H9 (cell line): ENCODE measurements around the gene IGFBP5. TPM values are rescaled to one million over a fixed set of nuclear protein-coding genes. Genes with fewer than 3 reads are reported as not detected.

Experiments used
- DNase-seq: peaks from one replicate; pipeline ENCODE4 v3.0.0-alpha.2; 2017
- H2AFZ ChIP-seq: one replicate; pipeline ENCODE4 v1.6.1; 2013; ENCODE audit warnings: mild to moderate bottlenecking, low read length, control low read depth, moderate library complexity
- H2AK5ac ChIP-seq: 2 replicates; pipeline ENCODE4 v1.6.1; 2013; ENCODE audit warnings: low read length, control low read depth, mixed read lengths; ENCODE audit not compliant: insufficient read length
- H2BK120ac ChIP-seq: one replicate; pipeline ENCODE4 v1.6.1; 2013; ENCODE audit warnings: low read depth, mild to moderate bottlenecking, low read length, control low read depth, inconsistent platforms; ENCODE audit not compliant: poor library complexity, severe bottlenecking
- H2BK12ac ChIP-seq: 2 replicates; pipeline ENCODE4 v1.6.1; 2013; ENCODE audit warnings: low read length, control low read depth, mixed read lengths, low read depth; ENCODE audit not compliant: insufficient read length
- H2BK15ac ChIP-seq: 2 replicates; pipeline ENCODE4 v1.6.1; 2013; ENCODE audit warnings: low read depth, low read length, control low read depth
- H2BK20ac ChIP-seq: one replicate; pipeline ENCODE4 v1.6.1; 2013; ENCODE audit warnings: low read depth, mild to moderate bottlenecking, low read length, control low read depth, inconsistent platforms; ENCODE audit not compliant: poor library complexity, severe bottlenecking
- H2BK5ac ChIP-seq: 2 replicates; pipeline ENCODE4 v1.6.1; 2013; ENCODE audit warnings: low read length, control low read depth, mixed read lengths; ENCODE audit not compliant: insufficient read length
- H3K14ac ChIP-seq: 2 replicates; pipeline ENCODE4 v1.6.1; 2013; ENCODE audit warnings: low read length, control low read depth; ENCODE audit not compliant: insufficient read depth
- H3K18ac ChIP-seq: 2 replicates; pipeline ENCODE4 v1.6.1; 2013; ENCODE audit warnings: low read depth, mild to moderate bottlenecking, mixed read lengths, low read length, control low read depth; ENCODE audit not compliant: insufficient read length
- H3K23ac ChIP-seq: 2 replicates; pipeline ENCODE4 v1.6.1; 2013; ENCODE audit warnings: low read length, control low read depth, mixed read lengths, low read depth; ENCODE audit not compliant: insufficient read length
- H3K23me2 ChIP-seq: 2 replicates; pipeline ENCODE4 v1.6.1; 2013; ENCODE audit warnings: low read depth, mild to moderate bottlenecking, mixed read lengths, low read length, control low read depth; ENCODE audit not compliant: insufficient read length, poor library complexity, severe bottlenecking
- H3K27ac ChIP-seq: 2 replicates; pipeline ENCODE4 v1.5.1; 2013; ENCODE audit warnings: low read length, control low read depth, mixed read lengths, low read depth; ENCODE audit not compliant: insufficient read length
- H3K27me3 ChIP-seq: 2 replicates; pipeline ENCODE4 v1.6.1; 2013; ENCODE audit warnings: low read length, control low read depth, inconsistent platforms; ENCODE audit not compliant: insufficient read depth
- H3K4ac ChIP-seq: 2 replicates; pipeline ENCODE4 v1.6.1; 2013; ENCODE audit warnings: low read depth, mild to moderate bottlenecking, control low read depth, inconsistent platforms, low read length, moderate library complexity
- H3K4me1 ChIP-seq: 2 replicates; pipeline ENCODE4 v1.6.1; 2013; ENCODE audit warnings: low read length, control low read depth, inconsistent platforms; ENCODE audit not compliant: insufficient read depth
- H3K4me2 ChIP-seq: 2 replicates; pipeline ENCODE4 v1.6.1; 2013; ENCODE audit warnings: low read length, control low read depth, mixed read lengths; ENCODE audit not compliant: insufficient read length, insufficient read depth
- H3K56ac ChIP-seq: 2 replicates; pipeline ENCODE4 v1.6.1; 2013; ENCODE audit warnings: low read depth, mild to moderate bottlenecking, mixed read lengths, low read length, control low read depth; ENCODE audit not compliant: insufficient read length
- H3K79me1 ChIP-seq: 2 replicates; pipeline ENCODE4 v1.6.1; 2013; ENCODE audit warnings: low read depth, mild to moderate bottlenecking, moderate library complexity, low read length, control low read depth, inconsistent platforms; ENCODE audit not compliant: insufficient read depth, poor library complexity, severe bottlenecking
- H3K79me2 ChIP-seq: 2 replicates; pipeline ENCODE4 v1.6.1; 2013; ENCODE audit warnings: low read length, control low read depth, inconsistent platforms; ENCODE audit not compliant: insufficient read depth
- H3K9ac ChIP-seq: 2 replicates; pipeline ENCODE4 v1.6.1; 2013; ENCODE audit warnings: low read length, control low read depth, mixed read lengths; ENCODE audit not compliant: insufficient read length; ENCODE audit errors: extremely low read depth
- H3K9me3 ChIP-seq: one replicate; pipeline ENCODE4 v1.6.1; 2013; ENCODE audit warnings: low read depth, low read length, inconsistent platforms; ENCODE audit not compliant: control insufficient read depth
- H3T11ph ChIP-seq: one replicate; pipeline ENCODE4 v1.6.1; 2013; ENCODE audit warnings: mild to moderate bottlenecking, low read length, control low read depth, inconsistent platforms
- H4K20me1 ChIP-seq: one replicate; pipeline ENCODE4 v1.6.1; 2013; ENCODE audit not compliant: control insufficient read depth, insufficient read length, insufficient read depth
- H4K5ac ChIP-seq: 2 replicates; pipeline ENCODE4 v1.6.1; 2013; ENCODE audit warnings: low read depth, mild to moderate bottlenecking, mixed read lengths, low read length, control low read depth; ENCODE audit not compliant: insufficient read length
- H4K8ac ChIP-seq: replicated peaks from 2 replicates; pipeline ENCODE4 v1.6.1; 2013; ENCODE audit warnings: low read length, control low read depth, mixed read lengths, low read depth; ENCODE audit not compliant: insufficient read length
- H4K91ac ChIP-seq: 2 replicates; pipeline ENCODE4 v1.6.1; 2013; ENCODE audit warnings: low read depth, mild to moderate bottlenecking, moderate library complexity, mixed read lengths, low read length, control low read depth; ENCODE audit not compliant: insufficient read length
- H3K27ac Mint-ChIP-seq, 3 experiments: 2 replicates in 2 of 3; 3 replicates in 1 of 3; pipeline ENCODE4 v1.8.0; 2020 to 2021; ENCODE audit warnings: mixed read lengths in 3 of 3, mild to moderate bottlenecking in 1 of 3, moderate library complexity in 1 of 3
- H3K27me3 Mint-ChIP-seq: 2 replicates; pipeline ENCODE4 v1.8.0; 2021; ENCODE audit warnings: low read depth, mild to moderate bottlenecking, moderate library complexity, mixed read lengths
- H3K36me3 Mint-ChIP-seq, 3 experiments: 2 replicates in 2 of 3; 3 replicates in 1 of 3; pipeline ENCODE4 v1.8.0; 2020 to 2021; ENCODE audit warnings: low read depth in 3 of 3, mixed read lengths in 3 of 3; ENCODE audit not compliant: insufficient read depth in 1 of 3
- H3K4me1 Mint-ChIP-seq, 2 experiments: 2 replicates each; pipeline ENCODE4 v1.8.0; 2020; ENCODE audit warnings: mixed read lengths in 2 of 2
- H3K4me3 Mint-ChIP-seq, 2 experiments: 2 replicates in 1 of 2; 3 replicates in 1 of 2; pipeline ENCODE4 v1.8.0; 2020 to 2021; ENCODE audit warnings: mild to moderate bottlenecking in 2 of 2, mixed read lengths in 2 of 2, moderate library complexity in 1 of 2
- H3K9me3 Mint-ChIP-seq, 2 experiments: 2 replicates in 1 of 2; 3 replicates in 1 of 2; pipeline ENCODE4 v1.8.0; 2020; ENCODE audit warnings: mild to moderate bottlenecking in 2 of 2, mixed read lengths in 2 of 2, moderate library complexity in 1 of 2
- CTCF ChIP-seq: fragments of 200-600 bp; sonication (generic); conservative IDR thresholded peaks from 3 replicates; pipeline ENCODE4 v1.8.0; 2021; ENCODE audit warnings: antibody characterized with exemption, mild to moderate bottlenecking
- WGBS: extraction: QIAGEN DNeasy Blood & Tissue Kit; methylation state at CpG from one replicate; pipeline ENCODE4 v1.1.7; 2013; ENCODE audit warnings: missing lambda C conversion rate, low lambda C conversion rate, mixed read lengths; ENCODE audit not compliant: insufficient read length; ENCODE audit errors: extremely low coverage; 5-methylcytosine and 5-hydroxymethylcytosine counted together
- total RNA-seq: library from RNA; stranded (reverse); gene quantifications from 2 replicates; pipeline ENCODE4 v1.2.1, GENCODE V29; 2021

The IGFBP5 gene
- total RNA-seq, 1 experiment from 2014 or later = 0.90 TPM

- H3K79me1 ChIP-seq = no peaks in the 10 kb centered on the region
- no peak overlapping the region for H3K56ac ChIP-seq
- H4K5ac ChIP-seq = no peak overlapping the region
- no peaks in the 10 kb centered on the region for H3K9me3 Mint-ChIP-seq
- no peak for DNase-seq
- H3K23ac ChIP-seq = no peak overlapping the region
- H3K4me3 Mint-ChIP-seq = no peak overlapping the region
- no peaks in the 10 kb centered on the region for H3K27me3 ChIP-seq
- H3K36me3 Mint-ChIP-seq = no peaks in the 10 kb centered on the region
- no peak overlapping the region for H3T11ph ChIP-seq
- no peak overlapping the region for H3K4me2 ChIP-seq
- H3K4me1 Mint-ChIP-seq = peaks cover 17 to 23% of the 10 kb centered on the region in 2 experiments
- no peak overlapping the region for H2BK5ac ChIP-seq
- no peak overlapping the region for H3K4ac ChIP-seq
- peaks cover 12% of the 10 kb centered on the region for H3K27me3 Mint-ChIP-seq
- H3K27ac ChIP-seq = no peak overlapping the region
- no peak overlapping the region for H3K18ac ChIP-seq
- H3K4me1 ChIP-seq = peaks cover 5% of the 10 kb centered on the region; the same call in 1 of the 2 replicates
- no peak overlapping the region for H2BK12ac ChIP-seq
- TF ChIP-seq CTCF = no peak
- H3K23me2 ChIP-seq = no peaks in the 10 kb centered on the region
- H4K91ac ChIP-seq = no peak overlapping the region
- no peak overlapping the region for H2BK120ac ChIP-seq
- no peak overlapping the region for H2BK15ac ChIP-seq
- H2AK5ac ChIP-seq = no peak overlapping the region
- H4K20me1 ChIP-seq = no peaks in the 10 kb centered on the region
- H2BK20ac ChIP-seq = no peak overlapping the region
- H3K27ac Mint-ChIP-seq = no peak overlapping the region
- no peaks in the 10 kb centered on the region for H3K79me2 ChIP-seq
- no peak overlapping the region for H3K14ac ChIP-seq
- no CpG with 5 or more reads among the region's 14 CpGs for WGBS
- H3K9ac ChIP-seq = no peak overlapping the region
- no peaks in the 10 kb centered on the region for H3K9me3 ChIP-seq
- H4K8ac ChIP-seq = no peak overlapping the region
- no peak overlapping the region for H2AFZ ChIP-seq
Observed at GRCh38 chr2:216679658-216680024, 15.7 kb downstream of the IGFBP5 start.
